RCC 7860 (cell line): ENCODE data around the gene DDX39B.
"Not testable (repeated sequence)": the region's sequence is repeated elsewhere in the genome, so short reads cannot be mapped to it uniquely, and the experiment has no call there.

Source experiments
- DNase-seq: peaks from one replicate; pipeline ENCODE4 v3.0.0-alpha.2; 2015; ENCODE audit warnings: low spot score
- FAIRE-seq: peaks from 2 replicates; lab custom pipeline; 2012; peaks lifted over from hg19 to GRCh38; lab: Jason Lieb, UNC

DDX39B gene

DNA sequence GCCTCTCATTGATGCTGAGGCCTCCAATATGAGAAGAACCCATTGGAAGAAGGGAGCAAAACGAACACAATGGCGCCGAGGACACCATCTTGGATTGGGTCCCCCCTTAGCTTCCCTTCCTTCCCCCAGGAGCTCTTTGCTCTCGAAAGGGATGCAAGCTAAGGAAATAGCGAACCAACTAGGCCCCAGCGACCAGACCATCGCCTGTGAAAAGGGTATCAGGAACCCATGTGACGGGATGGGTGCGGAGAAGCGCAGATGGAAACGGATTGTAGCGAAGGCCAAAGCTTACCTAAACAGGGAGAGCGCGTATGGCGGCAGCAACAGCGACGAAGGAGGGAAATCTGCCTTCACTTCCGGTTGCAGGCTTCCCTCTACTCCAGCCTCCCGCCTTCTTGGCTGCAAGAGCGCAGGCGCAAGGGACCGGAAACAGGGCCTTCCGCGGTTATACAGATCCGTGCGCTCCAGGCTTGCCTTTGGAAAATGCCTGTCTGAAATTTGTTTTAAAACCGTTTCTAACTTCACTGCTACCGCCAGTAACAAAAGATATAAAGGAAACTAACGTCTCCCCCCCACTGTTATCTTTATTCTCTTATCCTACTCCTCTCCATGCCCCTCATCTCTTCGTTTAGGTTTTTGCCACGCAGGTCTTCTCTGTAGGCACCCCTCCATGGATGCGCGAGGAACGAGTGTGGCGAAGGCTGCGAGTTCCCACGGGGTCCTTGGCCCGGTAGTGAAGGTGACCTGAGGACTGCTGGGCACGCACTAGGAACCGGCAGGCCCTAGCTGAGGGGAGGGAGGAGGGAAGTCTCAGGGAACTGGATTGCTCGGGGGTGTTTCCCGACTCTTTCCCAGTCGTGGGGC lies at the start of gene DDX39B:
DDX39B (minus strand) TSS at position 346 of the 864 bp plus-strand sequence. CDS start 1,471 bp downstream, outside the sequence.
- DNase-seq (peak; percentile 90), FAIRE-seq (peak; percentile 56)

DNA sequence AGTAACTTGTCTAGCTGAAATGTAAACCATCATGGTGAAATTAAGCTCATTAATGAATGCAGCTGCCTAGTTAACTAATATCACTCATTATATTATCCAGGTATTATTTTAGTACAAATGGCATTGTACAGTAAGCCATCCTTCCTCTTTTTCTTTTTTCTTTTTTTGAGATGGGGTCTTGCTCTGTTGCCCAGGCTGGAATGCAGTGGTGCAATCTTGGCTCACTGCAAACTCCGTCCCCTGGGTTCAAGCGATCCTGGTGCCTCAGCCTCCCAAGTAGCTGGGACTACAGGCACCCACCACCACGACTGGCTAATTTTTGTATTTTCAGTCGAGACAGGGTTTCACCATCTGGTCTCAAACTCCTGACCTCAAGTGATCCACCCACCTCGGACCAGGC lies 48.9 kb upstream of the DDX39B start:
- FAIRE-seq = not testable (repeated sequence)

DNA sequence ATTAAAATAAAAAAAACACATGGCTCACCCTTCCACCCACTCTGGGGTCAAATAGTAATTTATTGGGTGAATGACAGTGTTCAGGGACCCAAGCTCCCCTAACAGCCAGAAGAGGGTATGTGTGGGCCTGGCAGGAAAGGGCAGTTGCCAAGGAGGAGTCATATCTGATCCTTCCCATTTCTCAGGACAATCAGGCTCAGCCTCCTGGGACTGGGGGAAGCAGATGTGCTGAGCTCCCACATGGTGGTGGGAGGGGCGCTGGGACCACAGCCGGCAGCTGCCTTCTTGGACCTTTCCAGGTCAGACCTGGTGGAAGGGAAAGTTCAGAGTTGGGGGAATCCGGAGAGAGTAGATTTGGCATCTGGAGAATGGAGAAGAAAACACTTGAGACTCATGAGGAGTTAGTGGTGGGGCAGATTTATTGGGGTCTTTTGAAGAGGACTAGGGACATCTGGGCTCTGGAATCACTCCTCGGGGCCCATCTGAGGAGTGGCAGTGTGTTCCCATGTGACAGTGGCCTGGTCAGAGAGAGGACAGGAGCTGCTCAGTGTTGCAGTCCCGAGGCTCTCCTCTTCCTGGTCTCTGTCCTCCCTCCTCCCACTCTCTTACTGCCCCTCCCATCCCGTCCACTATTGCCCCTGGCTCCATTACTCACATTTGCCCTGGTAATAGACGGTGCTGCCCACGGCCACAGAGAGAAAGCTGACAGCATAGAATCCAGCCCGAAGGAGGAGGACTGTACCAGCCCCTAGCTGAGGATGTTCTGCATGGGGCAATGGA lies 47.3 kb upstream of the DDX39B start:
- FAIRE-seq (no peak), DNase-seq (no peak)

More for the DNA sequence above, 48.9 kb upstream of the DDX39B start:
- not testable (repeated sequence) for DNase-seq

DNA sequence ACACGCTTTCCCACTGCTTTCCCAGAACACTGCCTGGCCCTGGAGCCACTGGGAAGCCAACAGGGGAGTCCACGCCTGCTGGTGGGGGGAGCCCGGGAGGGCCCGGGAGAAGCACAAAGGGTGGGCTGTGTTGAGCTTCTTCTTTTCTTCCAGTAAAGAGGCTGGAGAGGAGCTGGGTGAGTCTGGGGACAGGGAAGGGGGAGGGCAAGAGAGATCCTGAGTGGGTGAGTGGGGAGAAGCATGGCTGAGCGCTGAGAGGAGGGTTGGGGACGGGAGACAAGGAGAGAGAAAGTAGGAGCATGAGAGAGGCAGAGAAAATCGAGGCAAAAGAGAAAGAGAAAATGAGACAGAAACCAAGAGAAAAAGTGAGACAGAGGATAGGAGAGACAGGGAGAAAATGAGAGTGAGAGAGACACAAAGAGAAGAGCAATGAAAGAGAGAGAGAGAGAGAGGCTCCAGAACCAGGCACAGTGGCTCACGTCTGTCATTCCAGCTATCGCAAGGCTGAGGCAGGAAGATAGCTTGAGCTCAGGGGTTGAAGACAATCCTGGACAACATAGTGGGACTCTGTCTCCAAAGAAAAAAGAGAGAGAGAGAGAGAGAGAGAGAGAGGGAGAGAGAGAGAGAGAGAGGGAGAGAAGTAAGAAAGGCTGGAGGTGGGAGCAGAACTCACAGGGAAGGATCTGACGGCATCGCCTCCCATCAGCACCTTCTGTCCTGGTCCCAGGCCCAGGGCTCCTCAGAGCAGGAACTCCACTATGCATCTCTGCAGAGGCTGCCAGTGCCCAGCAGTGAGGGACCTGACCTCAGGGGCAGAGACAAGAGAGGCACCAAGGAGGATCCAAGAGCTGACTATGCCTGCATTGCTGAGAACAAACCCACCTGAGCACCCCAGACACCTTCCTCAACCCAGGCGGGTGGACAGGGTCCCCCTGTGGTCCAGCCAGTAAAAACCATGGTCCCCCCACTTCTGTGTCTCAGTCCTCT lies 46.3 kb upstream of the DDX39B start:
- FAIRE-seq = no peak
- DNase-seq = no peak

DNA sequence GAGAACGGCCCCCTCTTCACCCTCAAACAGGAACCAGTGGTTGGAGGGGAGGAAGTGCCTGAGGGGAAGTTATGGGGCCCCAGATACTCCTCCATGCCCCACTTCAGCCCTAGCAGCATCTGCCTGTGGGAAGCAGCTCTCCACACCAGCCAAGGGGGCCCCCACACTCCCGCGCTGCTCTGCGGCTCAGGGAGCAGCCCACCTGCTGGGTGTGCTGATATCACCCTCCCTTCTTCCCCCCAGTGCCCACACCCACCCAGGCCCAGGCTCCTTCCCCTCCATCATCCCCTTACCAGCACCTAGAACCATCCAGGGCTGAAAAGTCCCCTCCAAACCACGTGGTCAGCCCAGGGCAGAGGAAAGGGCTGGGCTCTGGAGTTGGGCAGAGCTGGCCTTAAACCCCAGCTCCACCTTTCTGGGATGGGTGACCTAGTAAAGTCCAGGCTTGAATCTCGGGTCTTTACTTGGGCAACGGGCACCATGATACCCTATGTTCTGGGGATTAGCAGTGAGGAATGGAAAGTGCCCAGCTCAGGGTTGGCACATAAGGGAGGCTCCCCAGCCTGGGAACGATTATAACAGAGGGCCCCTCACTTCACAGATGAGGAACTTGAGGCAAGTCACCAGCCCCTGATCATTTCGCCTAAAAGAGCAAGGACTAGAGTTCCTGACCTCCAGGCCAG lies 44.9 kb upstream of the DDX39B start:
- FAIRE-seq (no peak), DNase-seq (no peak)

DNA sequence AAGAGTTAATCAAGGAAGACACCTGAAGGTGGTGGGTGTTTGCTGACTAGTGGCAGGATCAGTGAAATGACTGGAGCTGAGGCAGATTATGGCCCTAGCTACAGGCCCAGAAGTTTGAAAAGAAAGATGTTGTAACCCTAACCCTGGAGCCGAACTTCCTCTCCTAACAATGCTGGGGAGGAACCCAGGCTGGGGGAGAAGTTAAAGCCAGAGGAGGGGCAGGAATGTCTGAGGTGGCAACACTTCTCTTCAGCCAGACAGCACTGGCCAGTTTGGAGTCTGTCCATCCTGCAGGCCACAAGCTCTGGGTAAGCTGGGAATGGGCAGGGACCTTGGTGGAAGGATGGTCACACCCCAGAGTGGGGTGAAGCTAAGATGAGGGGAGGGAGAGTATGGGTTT lies 44.2 kb upstream of the DDX39B start, which contains the start of gene LST1:
LST1 (plus strand) TSS at position 270 of the 400 bp plus-strand sequence. CDS start 1,023 bp downstream, outside the sequence.
- DNase-seq (no peak), FAIRE-seq (no peak)

DNA sequence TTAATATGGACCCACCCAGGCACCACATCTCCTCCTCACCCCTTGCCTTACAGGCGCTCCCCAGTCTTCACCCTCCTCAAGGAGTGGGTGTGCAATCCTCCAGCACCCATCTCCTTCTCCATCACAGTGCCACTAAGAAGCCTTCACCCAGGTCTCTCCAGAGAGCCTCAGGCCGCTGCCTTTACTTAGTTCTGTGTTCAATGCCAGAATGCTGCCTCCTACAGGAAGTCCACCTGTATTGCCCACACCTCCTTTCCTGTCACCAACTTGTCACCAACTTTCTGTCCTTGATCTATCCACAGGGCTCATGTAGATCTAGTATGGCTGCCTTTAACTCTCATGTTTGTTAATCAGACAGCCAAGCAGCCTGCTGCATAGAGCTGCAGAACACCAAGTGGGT lies 43.7 kb upstream of the DDX39B start:
- DNase-seq (peak; percentile 8), FAIRE-seq (no peak)

DNA sequence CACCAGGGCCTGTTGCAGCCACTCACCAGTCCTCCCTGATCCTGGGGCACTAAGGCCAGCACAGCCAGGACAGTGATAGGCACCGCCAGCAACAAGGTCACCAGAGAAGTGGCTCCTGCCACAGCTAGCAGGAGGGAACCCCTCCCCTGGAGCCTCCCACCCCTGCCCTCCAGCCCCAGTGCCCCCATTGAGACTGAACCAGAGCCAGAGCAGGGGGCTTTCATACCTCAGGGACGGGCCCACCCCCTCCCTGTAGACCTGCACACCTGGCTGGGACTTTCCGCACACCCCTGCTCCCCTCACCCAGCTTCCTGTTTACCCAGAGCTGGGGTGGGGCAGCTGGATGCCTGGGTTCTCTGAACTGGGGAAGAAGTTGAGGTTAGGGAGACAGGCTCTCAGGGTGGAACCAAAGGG lies 40.4 kb upstream of the DDX39B start, which contains the start of gene LTB:
LTB (minus strand) TSS at position 195 of the 414 bp plus-strand sequence; CDS start at position 188, 7 bp downstream.
- no peak for DNase-seq
- no peak for FAIRE-seq

DNA sequence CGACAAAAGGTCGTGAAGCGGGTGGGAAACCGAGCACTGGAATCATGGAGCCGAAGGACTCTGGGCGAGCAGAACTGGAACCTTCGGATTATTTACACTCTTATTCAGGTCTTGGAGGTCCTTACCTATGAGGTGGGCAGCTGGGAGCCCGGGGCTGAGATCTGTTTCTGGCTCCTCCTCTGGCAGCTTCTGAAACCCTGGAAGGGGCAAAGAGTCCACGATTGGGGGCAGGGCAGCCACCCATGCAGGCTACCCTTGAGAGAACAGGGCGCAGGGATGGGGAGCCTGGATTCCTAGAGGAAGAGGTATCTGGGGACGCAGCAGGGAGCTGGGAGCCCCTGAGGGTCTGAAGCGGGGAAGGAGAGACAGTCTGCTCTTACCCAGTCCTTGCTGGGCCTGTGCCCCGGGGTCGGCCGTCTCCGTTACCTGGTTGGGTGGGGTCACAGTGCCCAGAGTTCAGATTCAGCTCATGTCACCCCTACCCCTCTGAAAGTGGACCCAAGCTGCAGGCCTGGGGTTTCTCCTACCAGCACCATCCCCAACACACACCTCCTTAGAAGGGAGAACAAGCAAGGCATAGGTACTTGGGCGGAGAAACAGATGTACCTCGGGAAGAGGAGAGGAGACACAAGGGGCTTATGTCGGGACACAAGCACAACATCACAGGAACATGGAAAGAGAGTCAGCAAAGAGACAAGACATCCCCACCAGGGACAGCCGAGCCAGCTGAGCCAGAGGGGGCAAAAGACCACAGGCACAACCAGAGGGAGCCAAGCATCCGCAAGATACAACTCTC lies 39.8 kb upstream of the DDX39B start:
- FAIRE-seq = no peak

DNA sequence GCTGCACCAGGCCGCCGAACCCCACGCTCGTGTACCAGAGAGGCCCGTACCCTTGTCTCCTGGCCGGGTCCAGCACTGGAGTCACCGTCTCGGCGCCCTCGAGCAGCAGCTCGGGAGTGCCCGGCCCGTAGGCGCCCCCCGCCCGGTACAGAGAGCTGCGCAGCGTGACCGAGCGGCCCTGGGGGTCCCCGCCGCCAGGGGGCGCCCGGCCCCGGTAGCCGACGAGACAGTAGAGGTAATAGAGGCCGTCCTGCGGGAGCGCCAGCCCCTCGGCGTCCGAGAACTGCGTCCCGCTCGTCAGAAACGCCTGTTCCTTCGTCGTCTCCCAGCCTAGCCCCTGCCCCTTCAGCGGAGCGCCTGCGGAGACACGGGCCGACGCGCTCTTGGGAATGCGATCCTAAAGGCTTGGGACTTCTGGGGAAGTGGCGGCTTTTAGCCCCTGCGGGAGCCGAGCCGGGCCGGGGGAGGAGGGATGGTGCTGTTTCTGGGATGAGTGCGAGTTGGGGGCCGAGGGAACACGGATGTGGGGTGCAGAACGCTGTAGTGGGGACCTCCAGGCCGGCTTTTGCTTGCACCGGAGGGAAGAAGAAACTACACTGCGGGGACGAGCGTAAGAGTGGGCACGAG lies 39.1 kb upstream of the DDX39B start:
- FAIRE-seq (no peak), DNase-seq (peak; percentile 62)

More for the DNA sequence above, 39.8 kb upstream of the DDX39B start:
- no peak for DNase-seq

DNA sequence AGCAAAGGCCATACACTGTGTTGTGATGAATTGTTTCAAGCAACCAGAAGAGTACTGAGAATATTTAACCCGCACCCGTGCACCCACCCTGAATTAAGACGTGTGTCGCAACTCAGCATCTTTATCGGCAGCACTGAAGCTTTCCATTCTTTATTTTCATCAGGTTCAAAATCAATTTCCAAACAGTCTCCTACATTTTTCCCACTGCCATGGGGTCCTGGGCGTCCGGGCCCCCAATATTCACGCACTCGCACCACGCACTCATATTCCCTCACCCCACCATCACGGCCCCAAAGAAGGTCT lies 38.6 kb upstream of the DDX39B start:
- FAIRE-seq = no peak
- no peak for DNase-seq

DNA sequence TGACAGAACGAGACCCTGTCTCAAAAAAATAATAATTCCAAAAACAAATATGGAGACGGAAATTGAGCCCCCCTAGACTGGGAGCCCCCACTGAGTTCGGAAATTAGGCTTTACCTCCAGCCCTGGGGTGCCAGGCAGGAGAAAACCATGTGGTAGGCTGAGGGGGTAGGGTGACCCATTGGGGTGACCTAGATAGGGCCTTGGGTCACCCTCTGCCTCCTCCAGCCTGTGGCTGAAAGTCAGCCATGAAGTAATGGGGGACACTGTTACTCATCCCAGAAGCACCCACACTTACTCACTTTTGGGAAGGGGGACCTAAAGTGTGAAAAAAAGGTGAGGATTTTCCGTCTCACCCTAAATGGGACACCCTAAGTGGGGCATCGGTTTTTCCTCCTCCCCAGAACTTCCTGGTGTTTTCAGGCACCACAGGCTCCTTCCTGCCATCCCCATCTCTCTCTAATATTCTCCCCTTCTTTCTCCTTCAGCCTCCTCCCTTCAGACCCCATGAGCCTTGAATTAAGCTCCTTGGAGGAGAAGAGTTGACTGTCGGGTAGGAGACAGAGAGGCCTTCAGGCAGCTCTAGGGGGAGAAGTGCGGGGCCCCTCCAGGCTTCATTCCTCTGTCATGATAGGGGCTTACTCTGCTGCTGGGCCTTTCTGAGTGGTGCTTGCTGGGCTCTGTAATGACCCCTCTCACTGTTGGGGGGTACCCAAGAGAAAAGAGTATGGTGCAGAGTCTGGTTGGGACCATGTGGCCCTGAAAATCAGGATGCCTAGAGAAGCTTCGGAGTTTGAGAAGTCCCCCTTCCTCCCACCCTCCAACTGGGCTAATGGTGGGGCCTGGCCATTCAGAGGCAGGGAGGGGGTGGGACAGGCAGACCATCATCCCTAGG lies 38.0 kb upstream of the DDX39B start:
- DNase-seq (no peak), FAIRE-seq (no peak)

DNA sequence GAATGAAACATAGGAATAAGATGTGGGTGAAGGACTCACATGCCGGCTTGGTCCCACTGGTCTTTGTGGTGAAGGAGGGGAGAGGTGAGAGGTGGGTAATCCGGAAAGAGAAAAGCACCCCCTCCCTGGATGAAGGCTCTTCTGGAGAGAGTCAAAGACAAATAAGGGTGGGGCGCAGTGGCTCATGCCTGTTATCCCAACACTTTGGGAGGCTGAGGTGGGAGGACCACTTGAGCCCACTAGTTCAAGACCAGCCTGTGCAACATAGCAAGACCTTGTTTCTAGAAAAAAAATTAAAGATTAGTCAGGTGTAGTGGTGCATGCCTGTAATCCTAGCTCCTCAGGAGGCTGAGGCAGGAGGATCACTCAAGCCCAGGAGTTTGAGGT lies 37.3 kb upstream of the DDX39B start:
- DNase-seq = no peak
- FAIRE-seq = no peak

DNA sequence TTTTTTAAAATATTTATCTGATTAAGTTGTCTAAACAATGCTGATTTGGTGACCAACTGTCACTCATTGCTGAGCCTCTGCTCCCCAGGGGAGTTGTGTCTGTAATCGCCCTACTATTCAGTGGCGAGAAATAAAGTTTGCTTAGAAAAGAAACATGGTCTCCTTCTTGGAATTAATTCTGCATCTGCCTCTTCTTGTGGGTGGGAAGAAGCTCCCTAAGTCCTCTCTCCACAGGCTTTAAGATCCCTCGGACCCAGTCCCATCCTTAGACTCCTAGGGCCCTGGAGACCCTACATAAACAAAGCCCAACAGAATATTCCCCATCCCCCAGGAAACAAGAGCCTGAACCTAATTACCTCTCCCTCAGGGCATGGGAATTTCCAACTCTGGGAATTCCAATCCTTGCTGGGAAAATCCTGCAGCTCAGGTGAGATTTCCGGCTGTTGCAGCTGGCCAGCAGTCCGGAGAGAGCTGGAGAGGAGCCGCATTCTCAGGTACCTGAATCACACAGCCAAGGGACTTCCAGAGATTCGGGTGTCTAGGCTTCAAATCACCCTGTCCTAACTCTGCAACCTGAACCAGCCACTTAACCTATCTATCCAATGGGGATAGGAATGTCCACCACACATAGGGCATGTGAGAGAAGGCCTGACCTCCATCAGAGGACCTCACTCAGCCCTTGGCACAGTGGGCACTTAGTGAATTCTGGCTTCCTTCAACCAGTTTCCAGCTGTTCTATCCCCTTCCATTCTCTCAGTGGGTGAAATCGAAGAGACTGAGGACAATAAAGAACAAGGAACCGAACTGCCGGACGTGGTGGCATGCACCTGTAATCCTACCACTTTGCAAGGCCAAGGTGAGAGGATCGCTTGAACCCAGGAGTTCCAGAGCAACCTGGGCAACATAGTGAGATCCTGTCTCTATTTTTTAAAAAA lies 36.6 kb upstream of the DDX39B start:
- peak; percentile 69 for DNase-seq
- FAIRE-seq = no peak

DNA sequence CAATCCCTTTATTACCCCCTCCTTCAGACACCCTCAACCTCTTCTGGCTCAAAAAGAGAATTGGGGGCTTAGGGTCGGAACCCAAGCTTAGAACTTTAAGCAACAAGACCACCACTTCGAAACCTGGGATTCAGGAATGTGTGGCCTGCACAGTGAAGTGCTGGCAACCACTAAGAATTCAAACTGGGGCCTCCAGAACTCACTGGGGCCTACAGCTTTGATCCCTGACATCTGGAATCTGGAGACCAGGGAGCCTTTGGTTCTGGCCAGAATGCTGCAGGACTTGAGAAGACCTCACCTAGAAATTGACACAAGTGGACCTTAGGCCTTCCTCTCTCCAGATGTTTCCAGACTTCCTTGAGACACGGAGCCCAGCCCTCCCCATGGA lies 35.8 kb upstream of the DDX39B start:
- FAIRE-seq (no peak), DNase-seq (no peak)

DNA sequence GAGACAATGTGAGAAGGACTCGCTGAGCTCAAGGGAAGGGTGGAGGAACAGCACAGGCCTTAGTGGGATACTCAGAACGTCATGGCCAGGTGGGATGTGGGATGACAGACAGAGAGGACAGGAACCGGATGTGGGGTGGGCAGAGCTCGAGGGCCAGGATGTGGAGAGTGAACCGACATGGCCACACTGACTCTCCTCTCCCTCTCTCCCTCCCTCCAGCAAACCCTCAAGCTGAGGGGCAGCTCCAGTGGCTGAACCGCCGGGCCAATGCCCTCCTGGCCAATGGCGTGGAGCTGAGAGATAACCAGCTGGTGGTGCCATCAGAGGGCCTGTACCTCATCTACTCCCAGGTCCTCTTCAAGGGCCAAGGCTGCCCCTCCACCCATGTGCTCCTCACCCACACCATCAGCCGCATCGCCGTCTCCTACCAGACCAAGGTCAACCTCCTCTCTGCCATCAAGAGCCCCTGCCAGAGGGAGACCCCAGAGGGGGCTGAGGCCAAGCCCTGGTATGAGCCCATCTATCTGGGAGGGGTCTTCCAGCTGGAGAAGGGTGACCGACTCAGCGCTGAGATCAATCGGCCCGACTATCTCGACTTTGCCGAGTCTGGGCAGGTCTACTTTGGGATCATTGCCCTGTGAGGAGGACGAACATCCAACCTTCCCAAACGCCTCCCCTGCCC lies 35.2 kb upstream of the DDX39B start:
- no peak for DNase-seq
- no peak for FAIRE-seq
